ENCODE data around the gene PDE8B. TPM values are rescaled to one million over a fixed set of nuclear protein-coding genes. Genes with fewer than 3 reads are reported as not detected.

The PDE8B gene
- total RNA-seq, 4 donors from 2014 or later, result 0.79 to 2.7 (median 1.4) TPM; not detected in 1

- no peak for TF ChIP-seq POLR2A (IDR thresholded peaks at IDR 0.05)
- TF ChIP-seq CTCF (IDR thresholded peaks at IDR 0.05), result no peak
- WGBS, 2 donors, result 90 to 95% methylated on average over 1 of the region's 1 CpG
Measured at GRCh38 chr5:77256406-77256805, 45.9 kb downstream of the PDE8B start.

GRCh38 chr5:77258652-77259051 lies 48.2 kb downstream of the PDE8B start:
- no peaks in the 10 kb centered on the region for H3K36me3 ChIP-seq

More at GRCh38 chr5:77256406-77256805, 45.9 kb downstream of the PDE8B start:
- no peaks in the 10 kb centered on the region for H3K36me3 ChIP-seq
- intact Hi-C loops (cut with DNase I), result no loop called here
- H3K9me3 ChIP-seq, result no peaks in the 10 kb centered on the region
- peaks cover 0 to 33% (median 0%) of the 10 kb centered on the region in 4 donors for H3K27me3 ChIP-seq
- H3K27ac ChIP-seq, result no peak overlapping the region
- DNase-seq, result no peak
- no peak overlapping the region for H3K4me3 ChIP-seq
- no peaks in the 10 kb centered on the region for H3K4me1 ChIP-seq

GRCh38 chr5:77259476-77259875 lies 49.0 kb downstream of the PDE8B start:
- intact Hi-C loops (cut with DNase I), result no loop called here
- H3K4me3 ChIP-seq, result no peak overlapping the region
- H3K9me3 ChIP-seq, result no peaks in the 10 kb centered on the region
- no peaks in the 10 kb centered on the region for H3K36me3 ChIP-seq
- TF ChIP-seq CTCF (IDR thresholded peaks at IDR 0.05) (no peak), POLR2A (IDR thresholded peaks at IDR 0.05) (no peak)
- no peaks in the 10 kb centered on the region for H3K4me1 ChIP-seq
- no peak overlapping the region for H3K27ac ChIP-seq
- peaks cover 0 to 20% (median 0%) of the 10 kb centered on the region in 4 donors for H3K27me3 ChIP-seq
- DNase-seq, result no peak

More at GRCh38 chr5:77258652-77259051, 48.2 kb downstream of the PDE8B start:
- Histone ChIP-seq H3K9me3 (no peaks in the 10 kb centered on the region), H3K27ac (no peak overlapping the region), H3K4me1 (no peaks in the 10 kb centered on the region), H3K4me3 (no peak overlapping the region), H3K27me3 (peaks cover 0 to 27% (median 0%) of the 10 kb centered on the region in 4 donors)
- TF ChIP-seq POLR2A (IDR thresholded peaks at IDR 0.05) (no peak), CTCF (IDR thresholded peaks at IDR 0.05) (no peak)
- no peak for DNase-seq
- WGBS, 2 donors, result 83 to 91% methylated on average over 1 of the region's 1 CpG
- intact Hi-C loops (cut with DNase I), result no loop called here

GRCh38 chr5:77262697-77263096 lies 52.2 kb downstream of the PDE8B start:
- Histone ChIP-seq H3K27ac (no peak overlapping the region), H3K4me3 (no peak overlapping the region), H3K27me3 (peaks cover 0 to 9% (median 0%) of the 10 kb centered on the region in 4 donors), H3K9me3 (no peaks in the 10 kb centered on the region), H3K4me1 (no peaks in the 10 kb centered on the region), H3K36me3 (no peaks in the 10 kb centered on the region)
- no peak for TF ChIP-seq POLR2A (IDR thresholded peaks at IDR 0.05)
- intact Hi-C loops (cut with DNase I), result no loop called here
- no peak for DNase-seq
- 67 to 75% methylated on average over 1 of the region's 1 CpG for WGBS, 2 donors

- WGBS, 2 donors, result 60 to 100% methylated on average over 1 to 2 of the region's 2 CpGs
- H3K4me3 ChIP-seq, result no peak overlapping the region
- no peak for DNase-seq
- no peaks in the 10 kb centered on the region for H3K4me1 ChIP-seq
- no peak overlapping the region for H3K27ac ChIP-seq
- intact Hi-C loops (cut with DNase I), result no loop called here
- no peaks in the 10 kb centered on the region for H3K27me3 ChIP-seq
- TF ChIP-seq POLR2A (IDR thresholded peaks at IDR 0.05), result no peak
- TF ChIP-seq CTCF (IDR thresholded peaks at IDR 0.05), result no peak
- no peaks in the 10 kb centered on the region for H3K36me3 ChIP-seq
- H3K9me3 ChIP-seq, result no peaks in the 10 kb centered on the region
Measured at GRCh38 chr5:77266291-77266690, 55.8 kb downstream of the PDE8B start.

GRCh38 chr5:77267496-77267895 lies 57.0 kb downstream of the PDE8B start:
- no peak overlapping the region for H3K27ac ChIP-seq
- no peaks in the 10 kb centered on the region for H3K36me3 ChIP-seq
- no peaks in the 10 kb centered on the region for H3K4me1 ChIP-seq
- no peaks in the 10 kb centered on the region for H3K9me3 ChIP-seq
- intact Hi-C loops (cut with DNase I), result no loop called here
- WGBS, 2 donors, result 63 to 67% methylated on average over 3 of the region's 3 CpGs
- no peaks in the 10 kb centered on the region for H3K27me3 ChIP-seq
- TF ChIP-seq POLR2A (IDR thresholded peaks at IDR 0.05), result no peak
- no peak for DNase-seq
- no peak overlapping the region for H3K4me3 ChIP-seq

All from esophagus squamous epithelium (tissue), 5 donors.